GM13976 (cell line): ENCODE results near the gene UBE2C.

ENCODE experiments used
- DNase-seq: peaks from one replicate; pipeline ENCODE4 v3.0.0; 2012; ENCODE audit warnings: low spot score
- CTCF ChIP-seq: IDR thresholded peaks from 2 replicates; pipeline ENCODE4 v1.5.1; 2012; ENCODE audit warnings: borderline replicate concordance, mild to moderate bottlenecking; ENCODE audit not compliant: insufficient read depth; ENCODE audit errors: extremely low read depth, missing control alignments, control extremely low read depth
- in situ Hi-C: fragments of 300-500 bp; cut with MboI; formaldehyde crosslinking; loops from one replicate; pipeline ENCODE4 v1.12.0; 2022; ENCODE audit warnings: low sequenced_read_pairs, mixed read lengths, inconsistent platforms; ENCODE audit not compliant: unreplicated experiment

The UBE2C gene

GRCh38 chr20:45848421-45848820, 36.0 kb downstream of the UBE2C start:
- in situ Hi-C loops = no loop called here
- no peak for DNase-seq
- TF ChIP-seq CTCF = no peak

GRCh38 chr20:45848969-45849582, 36.6 kb downstream of the UBE2C start:
- in situ Hi-C loops = no loop called here
- no peak for DNase-seq
- no peak for TF ChIP-seq CTCF

- no peak for TF ChIP-seq CTCF
- in situ Hi-C loops = no loop called here
- DNase-seq = no peak
Observed at GRCh38 chr20:45850238-45850637, 37.8 kb downstream of the UBE2C start.

- in situ Hi-C loops = no loop called here
- no peak for TF ChIP-seq CTCF
- DNase-seq = no peak
Observed at GRCh38 chr20:45850926-45851325, 38.5 kb downstream of the UBE2C start.

- no peak for DNase-seq
- TF ChIP-seq CTCF = no peak
- in situ Hi-C loops = no loop called here
Observed at GRCh38 chr20:45851501-45851900, 39.1 kb downstream of the UBE2C start.

- in situ Hi-C loops = no loop called here
- no peak for TF ChIP-seq CTCF
Observed at GRCh38 chr20:45852326-45852725, 39.9 kb downstream of the UBE2C start.

GRCh38 chr20:45853484-45853883, 41.0 kb downstream of the UBE2C start:
- no peak for TF ChIP-seq CTCF
- in situ Hi-C loops = no loop called here
- DNase-seq = no peak

More at GRCh38 chr20:45852326-45852725, 39.9 kb downstream of the UBE2C start:
- no peak for DNase-seq
